Mesodermal cell (in vitro differentiated cells): Measurements from ENCODE around the gene SRL.

Source experiments
- H3K27ac ChIP-seq: 2 replicates; pipeline ENCODE4 v1.7.0; 2013; ENCODE audit warnings: mild to moderate bottlenecking, low read depth, low read length, moderate library complexity; ENCODE audit not compliant: severe bottlenecking
- H3K36me3 ChIP-seq: 2 replicates; pipeline ENCODE4 v1.7.1; 2013; ENCODE audit warnings: mild to moderate bottlenecking, low read length, moderate library complexity; ENCODE audit not compliant: control insufficient read depth, insufficient read depth
- H3K4me1 ChIP-seq: one replicate; pipeline ENCODE4 v1.7.1; 2013; ENCODE audit warnings: mild to moderate bottlenecking, low read length; ENCODE audit not compliant: insufficient read depth, control insufficient read depth, poor library complexity, severe bottlenecking
- H3K4me3 ChIP-seq: 2 replicates; pipeline ENCODE4 v1.7.0; 2013; ENCODE audit warnings: low read length, control low read depth, mild to moderate bottlenecking; ENCODE audit not compliant: insufficient read depth, poor library complexity, severe bottlenecking; ENCODE audit errors: extremely low read depth
- H3K9me3 ChIP-seq: 2 replicates; pipeline ENCODE4 v1.7.1; 2013; ENCODE audit warnings: mild to moderate bottlenecking, low read length, moderate library complexity; ENCODE audit not compliant: control insufficient read depth
- WGBS, 2 experiments: methylation state at CpG; one replicate each; pipeline ENCODE4 v1.1.5; 2013; ENCODE audit warnings: missing lambda C conversion rate in 2 of 2; ENCODE audit not compliant: insufficient coverage in 2 of 2; 5-methylcytosine and 5-hydroxymethylcytosine counted together

The SRL gene

GRCh38 chr16:4226251-4227039 lies 15.4 kb downstream of the SRL start:
- H3K9me3 ChIP-seq = peaks cover 5% of the 10 kb centered on the region
- H3K4me3 ChIP-seq = no peak overlapping the region
- H3K27ac ChIP-seq = no peak overlapping the region
- no peaks in the 10 kb centered on the region for H3K36me3 ChIP-seq
- WGBS, 2 experiments = 69 to 72% methylated on average over 5 of the region's 5 CpGs
- H3K4me1 ChIP-seq = no peaks in the 10 kb centered on the region

GRCh38 chr16:4225075-4225474 lies 16.8 kb downstream of the SRL start:
- WGBS, 2 experiments = 85% methylated on average over 2 of the region's 2 CpGs; no CpG with 5 or more reads in 1 of the 2 experiments
- Histone ChIP-seq H3K4me1 (no peaks in the 10 kb centered on the region), H3K9me3 (peaks cover 6% of the 10 kb centered on the region), H3K4me3 (no peak overlapping the region), H3K36me3 (no peaks in the 10 kb centered on the region), H3K27ac (no peak overlapping the region)

GRCh38 chr16:4220358-4220757 lies 21.5 kb downstream of the SRL start:
- Histone ChIP-seq H3K27ac (no peak overlapping the region), H3K4me1 (peaks cover 12% of the 10 kb centered on the region), H3K4me3 (no peak overlapping the region), H3K9me3 (peaks cover 6% of the 10 kb centered on the region), H3K36me3 (no peaks in the 10 kb centered on the region)
- WGBS, 2 experiments = 60 to 81% methylated on average over 2 to 5 of the region's 5 CpGs

GRCh38 chr16:4218202-4218601 lies 23.7 kb downstream of the SRL start:
- H3K4me1 ChIP-seq = peaks cover 19% of the 10 kb centered on the region
- WGBS, 2 experiments = 69% methylated on average over 14 of the region's 14 CpGs
- H3K4me3 ChIP-seq = no peak overlapping the region
- H3K9me3 ChIP-seq = peaks cover 6% of the 10 kb centered on the region
- H3K27ac ChIP-seq = no peak overlapping the region
- H3K36me3 ChIP-seq = no peaks in the 10 kb centered on the region

GRCh38 chr16:4217204-4218131 lies 24.4 kb downstream of the SRL start:
- 36 to 37% methylated on average over 16 to 18 of the region's 20 CpGs for WGBS, 2 experiments
- Histone ChIP-seq H3K4me3 (no peak overlapping the region), H3K27ac (no peak overlapping the region), H3K4me1 (peaks cover 25% of the 10 kb centered on the region), H3K36me3 (no peaks in the 10 kb centered on the region), H3K9me3 (peaks cover 6% of the 10 kb centered on the region)

- WGBS, 2 experiments = 93 to 97% methylated on average over 4 of the region's 5 CpGs
- H3K36me3 ChIP-seq = no peaks in the 10 kb centered on the region
- no peak overlapping the region for H3K27ac ChIP-seq
- H3K4me1 ChIP-seq = peaks cover 25% of the 10 kb centered on the region
- no peak overlapping the region for H3K4me3 ChIP-seq
- peaks cover 2% of the 10 kb centered on the region for H3K9me3 ChIP-seq
These were observed 25.3 kb downstream of the SRL start for GRCh38 chr16:4216596-4216995.

- WGBS, 2 experiments = 100% methylated on average over 1 to 2 of the region's 2 CpGs
These were observed 26.8 kb downstream of the SRL start for GRCh38 chr16:4215106-4215505.

GRCh38 chr16:4214215-4214621 lies 27.7 kb downstream of the SRL start:
- H3K4me1 ChIP-seq = peaks cover 25% of the 10 kb centered on the region
- no peaks in the 10 kb centered on the region for H3K36me3 ChIP-seq
- H3K4me3 ChIP-seq = no peak overlapping the region
- no peaks in the 10 kb centered on the region for H3K9me3 ChIP-seq
- 59 to 73% methylated on average over 7 of the region's 7 CpGs for WGBS, 2 experiments
- no peak overlapping the region for H3K27ac ChIP-seq

More at GRCh38 chr16:4215106-4215505, 26.8 kb downstream of the SRL start:
- Histone ChIP-seq H3K4me1 (peaks cover 25% of the 10 kb centered on the region), H3K4me3 (no peak overlapping the region), H3K27ac (no peak overlapping the region), H3K36me3 (no peaks in the 10 kb centered on the region), H3K9me3 (no peaks in the 10 kb centered on the region)

GRCh38 chr16:4213737-4214136 lies 28.1 kb downstream of the SRL start:
- H3K4me3 ChIP-seq = no peak overlapping the region
- no peaks in the 10 kb centered on the region for H3K9me3 ChIP-seq
- H3K4me1 ChIP-seq = peaks cover 23% of the 10 kb centered on the region
- H3K36me3 ChIP-seq = no peaks in the 10 kb centered on the region
- H3K27ac ChIP-seq = no peak overlapping the region
- 70 to 79% methylated on average over 4 to 5 of the region's 6 CpGs for WGBS, 2 experiments

- H3K4me1 ChIP-seq = peaks cover 20% of the 10 kb centered on the region
- H3K36me3 ChIP-seq = no peaks in the 10 kb centered on the region
- no peak overlapping the region for H3K4me3 ChIP-seq
- WGBS, 2 experiments = 93 to 94% methylated on average over 3 of the region's 3 CpGs
- no peak overlapping the region for H3K27ac ChIP-seq
- H3K9me3 ChIP-seq = no peaks in the 10 kb centered on the region
These were observed 29.0 kb downstream of the SRL start for GRCh38 chr16:4212934-4213296.
